ENCODE results near the gene SGCB.

SGCB gene

DNA sequence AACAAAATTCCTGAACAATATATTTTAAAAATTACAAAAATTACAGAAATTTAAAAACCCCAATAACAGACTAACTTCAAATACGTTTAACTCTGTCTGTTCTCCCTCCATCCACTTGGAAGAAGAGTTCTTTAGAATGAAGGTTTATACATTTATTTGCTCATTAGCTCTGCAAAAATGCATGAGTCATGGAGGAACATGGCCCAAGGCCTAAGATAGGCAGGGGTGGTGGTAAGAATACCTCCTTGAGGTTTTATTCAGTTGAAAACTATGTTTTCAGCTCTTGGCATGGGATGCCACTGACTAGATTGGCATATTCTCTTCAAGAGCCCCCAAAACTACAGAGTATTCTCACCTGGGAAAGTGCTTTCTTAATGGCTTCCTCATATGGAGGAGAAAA is 9.1 kb downstream of the SGCB start:
- in situ Hi-C loops (cut with MboI; ENCODE audit: low sequenced_read_pairs) = no loop called here

DNA sequence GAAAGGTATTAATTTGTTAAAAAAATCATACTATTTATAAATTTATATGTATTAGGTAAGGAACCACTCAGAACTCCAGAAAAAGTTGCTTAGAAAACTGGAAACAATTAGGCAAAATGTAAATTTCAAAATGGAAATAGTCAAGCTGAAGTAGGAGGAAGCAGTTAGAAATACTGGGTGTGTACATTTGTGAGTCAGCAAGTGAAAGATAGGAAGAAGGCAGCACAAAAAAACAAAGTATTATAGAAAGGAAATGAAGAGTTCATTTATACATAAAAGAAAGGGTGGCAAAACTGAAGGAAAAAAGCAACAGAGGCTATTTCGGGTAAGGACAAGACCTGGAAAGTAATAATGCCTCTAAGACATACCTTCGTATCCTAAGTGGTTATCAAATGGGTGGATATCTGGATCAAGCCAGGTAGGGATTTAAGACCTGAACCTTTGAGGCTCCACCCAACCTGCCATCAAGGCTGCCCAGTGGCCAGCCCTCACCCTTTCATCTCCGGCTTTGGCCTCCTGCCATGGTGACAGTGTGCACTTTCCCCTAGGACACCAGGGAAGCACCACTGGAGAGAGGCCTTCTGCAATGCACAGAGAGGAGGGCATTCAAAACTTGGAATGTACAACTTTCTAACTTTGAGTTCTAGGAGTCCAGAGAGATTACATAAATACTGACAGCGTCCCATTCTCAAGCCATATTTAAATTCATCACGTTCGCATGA is 18.0 kb downstream of the SGCB start, which contains the start of gene LRRC66:
TSS of gene LRRC66 (minus strand) at position 428 of the 722 bp plus-strand sequence. CDS start 2,750 bp downstream, outside the sequence.
- in situ Hi-C loops (cut with MboI; ENCODE audit: low sequenced_read_pairs) = no loop called here

DNA sequence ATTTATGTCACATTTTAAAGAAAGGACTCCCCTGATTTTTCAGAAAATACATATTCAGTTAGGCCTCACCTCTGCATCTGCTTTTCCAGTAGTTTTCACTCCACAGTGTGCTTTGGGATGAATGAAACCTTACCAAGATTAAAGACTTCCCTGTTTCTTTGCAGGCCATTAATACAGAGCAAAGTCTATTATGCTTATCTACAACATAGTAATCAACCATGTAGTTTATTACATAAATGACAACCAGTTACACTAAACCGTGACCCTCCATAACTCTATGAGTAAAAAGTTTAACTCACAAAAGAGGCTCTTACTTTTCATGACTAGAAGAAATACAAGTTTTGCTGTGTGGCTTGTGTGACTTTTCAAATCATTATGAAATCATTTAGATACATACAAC is 20.3 kb downstream of the SGCB start:
- in situ Hi-C loops (cut with MboI; ENCODE audit: low sequenced_read_pairs) = no loop called here

DNA sequence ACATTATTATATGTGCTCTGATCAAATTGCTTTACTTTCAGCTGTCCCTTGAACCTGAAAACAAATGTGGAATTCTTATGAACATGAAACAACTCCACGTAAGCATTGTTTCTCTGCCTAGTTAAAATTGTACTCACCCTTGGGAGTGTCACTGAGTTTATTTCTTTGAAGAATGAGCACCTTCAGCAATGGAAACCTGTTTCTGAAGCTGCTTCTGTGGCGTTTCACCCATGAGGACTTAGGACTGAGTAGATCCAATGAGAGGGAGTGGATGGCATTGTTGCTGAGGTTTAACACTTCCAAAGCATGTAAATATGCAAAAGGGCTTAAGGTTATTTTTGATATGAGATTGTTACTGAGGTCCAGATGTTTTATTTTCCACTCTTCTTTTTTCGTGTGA is 21.1 kb downstream of the SGCB start:
- in situ Hi-C loops (cut with MboI; ENCODE audit: low sequenced_read_pairs) = no loop called here

DNA sequence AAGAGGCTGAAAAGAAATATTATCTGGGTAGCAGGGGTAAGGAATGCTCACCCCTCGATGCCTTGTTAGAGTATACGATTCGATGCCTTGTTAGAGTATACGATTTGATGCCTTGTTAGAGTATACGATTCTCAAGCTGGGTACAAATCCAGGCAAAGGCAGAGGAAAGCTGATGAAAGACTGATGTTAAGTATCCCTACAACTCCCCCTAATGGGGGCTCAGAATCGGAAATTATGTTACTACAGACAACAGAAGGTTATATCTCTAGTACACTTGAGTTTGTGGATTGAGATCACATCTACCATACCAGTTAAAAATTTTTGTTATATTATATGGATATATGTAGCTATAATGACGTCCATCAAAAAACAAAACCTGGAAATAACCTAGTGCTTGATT is 22.7 kb downstream of the SGCB start:
- in situ Hi-C loops (cut with MboI; ENCODE audit: low sequenced_read_pairs) = no loop called here

DNA sequence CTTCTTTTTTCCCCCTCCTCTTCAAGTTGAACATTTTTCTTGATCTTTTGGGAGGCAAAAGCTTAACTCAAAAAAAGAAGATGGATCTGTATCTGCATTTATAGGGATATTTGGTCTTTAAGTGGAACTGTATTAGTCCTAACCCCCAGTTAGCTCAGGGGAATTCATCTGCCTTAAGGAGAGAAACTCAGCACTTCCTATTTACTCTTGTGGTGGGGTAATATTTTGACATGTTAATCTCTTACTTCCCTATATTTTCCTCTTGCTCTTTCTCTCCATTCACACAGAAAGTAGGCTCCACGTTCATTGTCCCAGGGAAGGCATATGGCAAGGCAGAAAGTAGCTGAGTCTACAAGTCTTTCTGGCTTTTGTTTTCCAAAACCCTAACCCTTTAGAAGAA is 23.2 kb downstream of the SGCB start:
- in situ Hi-C loops (cut with MboI; ENCODE audit: low sequenced_read_pairs) = no loop called here

DNA sequence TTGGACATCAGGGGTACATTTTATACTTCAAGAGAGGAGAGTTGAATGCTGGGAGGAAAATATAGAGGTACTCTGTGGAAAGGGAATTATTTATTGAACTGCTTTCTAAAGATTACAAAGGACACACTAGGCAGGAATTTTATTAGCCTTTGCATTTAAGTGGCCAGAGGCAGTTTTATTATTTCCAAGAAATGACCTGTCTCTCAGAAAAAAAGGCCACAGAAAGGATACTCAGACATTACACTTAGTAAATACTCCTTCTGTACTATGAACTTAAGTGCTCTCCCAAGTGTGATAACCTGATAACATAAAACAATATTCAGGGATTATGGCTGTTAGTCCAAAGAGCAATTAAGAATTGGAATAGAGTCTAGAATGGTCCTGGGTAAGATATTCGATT is 25.4 kb downstream of the SGCB start:
- in situ Hi-C loops (cut with MboI; ENCODE audit: low sequenced_read_pairs) = no loop called here

DNA sequence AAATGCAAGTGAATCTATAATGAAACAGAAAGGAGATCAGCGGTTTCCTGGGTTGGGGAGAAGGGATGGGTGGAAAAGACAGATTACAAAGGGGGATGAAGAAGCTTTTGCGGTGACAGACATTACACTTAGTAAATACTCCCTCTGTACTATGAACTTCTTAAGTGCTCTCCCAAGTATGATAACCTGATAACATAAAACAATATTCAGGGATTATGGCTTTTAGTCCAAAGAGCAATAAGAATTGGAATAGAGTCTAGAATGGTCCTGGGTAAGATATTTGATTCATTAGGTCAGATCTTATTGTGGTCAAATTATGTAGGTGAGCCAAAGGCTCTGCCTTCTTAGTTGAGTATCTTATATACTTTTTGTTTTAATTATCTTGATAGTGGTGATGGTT is 27.1 kb downstream of the SGCB start:
- in situ Hi-C loops (cut with MboI; ENCODE audit: low sequenced_read_pairs) = no loop called here

DNA sequence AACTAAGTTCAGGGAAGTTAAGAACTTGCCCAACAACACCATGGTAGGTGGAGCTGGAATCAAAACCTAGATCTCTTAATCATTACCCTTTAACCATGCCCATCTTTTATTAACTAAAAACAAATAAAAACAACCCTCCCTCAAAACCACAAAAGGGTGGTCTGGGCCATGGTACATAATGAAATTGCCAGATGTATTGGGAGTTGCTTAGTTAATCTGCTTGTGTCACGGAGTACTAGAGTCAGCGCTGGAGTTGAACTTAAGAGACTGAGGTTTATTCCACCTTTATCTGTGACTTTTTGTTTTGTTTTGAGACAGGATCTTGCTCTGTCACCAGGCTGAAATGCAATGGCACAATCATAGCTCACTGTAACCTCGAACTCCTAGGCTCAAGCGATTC is 31.2 kb downstream of the SGCB start:
- in situ Hi-C loops (cut with MboI; ENCODE audit: low sequenced_read_pairs) = no loop called here

DNA sequence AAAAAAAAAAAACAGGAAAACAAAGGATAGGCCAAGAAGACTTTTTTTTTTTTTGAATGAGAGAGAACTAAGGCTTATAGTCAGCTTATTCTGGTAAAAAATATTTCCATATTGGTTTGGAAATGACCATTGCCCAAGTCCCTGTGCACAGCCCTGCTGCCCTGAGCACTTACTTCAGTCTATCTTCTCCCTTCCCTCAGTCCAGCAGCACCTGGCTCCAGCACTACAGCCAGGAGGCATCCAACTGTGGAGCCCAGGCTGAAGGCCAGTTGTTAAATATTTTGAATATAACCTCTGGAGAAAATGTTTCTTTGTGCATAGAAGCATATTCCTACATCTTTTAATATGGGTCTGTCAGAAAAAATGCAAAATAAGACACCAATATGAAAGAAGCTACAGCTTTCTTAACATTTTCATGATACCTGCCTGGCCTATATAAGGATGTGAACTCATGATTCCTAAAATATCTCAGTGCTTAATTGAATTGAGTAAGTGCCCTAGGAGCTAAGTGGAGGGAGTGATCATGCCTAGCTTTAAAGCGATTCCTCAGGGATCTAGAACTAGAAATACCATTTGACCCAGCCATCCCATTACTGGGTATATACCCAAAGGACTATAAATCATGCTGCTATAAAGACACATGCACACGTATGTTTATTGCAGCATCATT is 32.4 kb downstream of the SGCB start:
- in situ Hi-C loops (cut with MboI; ENCODE audit: low sequenced_read_pairs) = no loop called here

DNA sequence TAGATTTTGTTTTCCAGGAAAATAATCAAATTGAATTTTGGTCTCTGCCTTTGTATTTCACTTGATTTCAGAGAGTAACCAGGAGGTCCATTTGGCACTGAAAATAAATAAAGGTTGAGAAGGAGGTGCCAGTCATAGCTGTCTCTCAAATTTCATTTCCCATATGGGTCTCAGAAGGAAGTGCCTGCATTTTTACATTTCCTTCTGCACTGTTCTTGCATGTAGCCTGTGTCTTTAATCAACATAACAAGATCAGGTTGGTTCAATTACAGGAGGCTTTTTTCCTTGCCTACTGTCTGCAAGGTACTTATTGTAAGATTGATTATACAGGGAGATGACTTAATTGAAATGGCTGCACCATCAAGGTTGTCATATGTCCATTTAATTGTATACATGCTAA is 33.7 kb downstream of the SGCB start:
- in situ Hi-C loops (cut with MboI; ENCODE audit: low sequenced_read_pairs) = no loop called here

DNA sequence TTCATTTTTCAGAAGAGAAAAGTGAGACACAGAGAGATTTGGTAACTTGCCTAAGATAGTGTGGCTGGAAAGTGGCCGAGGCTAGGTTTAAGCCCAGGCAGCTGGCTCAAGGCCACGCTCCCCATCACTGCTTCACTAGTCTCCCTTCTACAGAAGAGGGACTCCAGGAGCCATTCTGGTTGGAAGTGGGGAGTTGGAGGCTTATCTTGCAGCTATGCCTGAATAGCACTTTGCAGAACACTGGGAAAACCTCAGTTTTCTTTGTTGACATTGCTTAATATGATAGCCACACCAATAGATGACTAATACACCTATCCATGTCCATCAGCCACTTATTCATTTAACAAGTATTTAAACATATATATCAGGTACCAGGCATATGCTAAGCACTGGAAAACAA is 36.5 kb downstream of the SGCB start:
- in situ Hi-C loops (cut with MboI; ENCODE audit: low sequenced_read_pairs) = no loop called here

DNA sequence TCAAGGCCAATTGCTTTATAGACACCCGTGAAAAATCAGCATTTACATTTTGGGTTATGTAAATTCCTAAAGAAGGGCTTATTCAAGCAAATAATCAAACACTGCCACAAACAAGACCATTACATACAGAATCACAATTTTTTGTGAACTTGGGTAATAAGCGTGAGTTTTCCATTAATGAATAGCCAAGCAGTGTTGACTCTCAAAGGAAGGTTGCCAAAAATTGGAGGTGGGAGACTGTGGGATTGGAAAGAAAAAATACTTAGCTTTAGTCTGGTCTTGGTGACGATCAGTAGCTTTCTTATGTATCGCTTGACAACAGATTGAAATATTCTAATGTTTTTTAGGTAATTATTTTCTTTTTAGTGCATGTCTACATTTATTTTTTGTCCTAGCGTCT is 38.8 kb downstream of the SGCB start:
- in situ Hi-C loops (cut with MboI; ENCODE audit: low sequenced_read_pairs) = no loop called here

DNA sequence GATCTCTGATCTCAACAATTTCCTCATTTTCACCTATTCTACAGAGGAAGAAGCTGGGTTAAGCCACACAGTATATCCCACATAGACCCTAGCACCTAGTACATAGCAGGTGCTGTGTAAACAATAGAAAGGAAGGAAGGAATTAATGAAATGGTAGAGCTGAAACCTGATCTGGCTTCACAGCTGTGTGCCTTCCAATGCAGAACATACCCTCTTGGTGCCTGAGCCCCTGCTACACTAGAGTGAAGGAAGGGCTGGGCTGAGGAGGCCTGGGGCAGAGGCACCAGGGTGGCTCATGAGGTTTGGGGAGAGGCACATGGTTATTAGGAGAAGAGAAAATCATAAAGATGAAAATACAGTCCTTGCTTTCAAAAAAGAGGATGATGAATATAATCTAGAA is 39.3 kb downstream of the SGCB start:
- in situ Hi-C loops (cut with MboI; ENCODE audit: low sequenced_read_pairs) = no loop called here

DNA sequence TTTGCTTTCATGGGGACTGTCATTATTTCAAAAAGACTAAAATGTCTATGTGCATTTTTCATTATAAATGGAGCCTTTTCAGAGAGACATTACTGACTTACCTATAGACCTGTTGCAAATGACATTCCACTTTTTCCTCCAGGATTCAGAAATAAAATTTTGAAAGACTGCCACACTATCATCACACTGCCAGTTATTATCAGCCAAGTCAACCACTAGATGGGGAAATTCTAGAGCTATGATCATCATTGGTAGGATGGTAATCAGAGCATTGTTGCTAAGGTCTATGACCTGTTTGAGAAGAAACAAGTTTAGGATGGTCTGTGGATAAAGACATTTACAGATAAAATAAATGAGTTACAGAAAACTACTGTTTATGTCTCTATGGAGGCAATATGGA is 40.5 kb downstream of the SGCB start:
- in situ Hi-C loops (cut with MboI; ENCODE audit: low sequenced_read_pairs) = no loop called here

DNA sequence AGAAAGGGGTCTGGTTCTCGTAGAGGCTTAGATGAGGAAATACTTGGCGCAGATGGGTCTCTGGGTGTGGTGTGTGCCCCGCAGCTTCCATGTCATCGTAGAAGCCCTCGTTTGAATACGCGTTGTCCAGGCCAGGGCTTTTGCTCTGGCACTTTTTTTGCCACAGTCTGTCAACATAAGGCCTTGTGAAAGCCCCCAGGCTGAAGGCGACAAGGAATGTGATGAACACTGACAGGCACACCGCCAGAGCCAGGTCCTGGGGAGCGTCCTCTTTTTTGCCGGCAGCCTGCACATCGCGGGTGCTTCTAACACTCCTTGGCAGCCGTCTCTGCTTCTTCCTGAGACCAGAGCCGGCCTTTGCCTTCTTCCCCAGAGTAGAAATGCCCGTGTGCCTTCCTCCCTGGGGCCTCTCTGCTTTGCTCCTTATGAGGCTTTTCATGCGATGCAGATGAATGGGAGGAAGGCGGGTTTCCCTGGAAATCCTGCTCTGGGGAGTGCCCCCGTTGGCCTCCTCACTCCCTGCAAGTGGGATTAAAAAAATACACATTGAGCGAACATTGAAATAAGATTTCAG is 42.4 kb downstream of the SGCB start:
- in situ Hi-C loops (cut with MboI; ENCODE audit: low sequenced_read_pairs) = no loop called here

Measured in HL-60/S4 (cell line).